Astrocyte of the hippocampus (primary cell): ENCODE data around the gene EYA2.

Experiments used
- DNase-seq: peaks from one replicate; pipeline ENCODE4 v3.0.0; 2011; ENCODE audit warnings: low read depth, low spot score

Gene EYA2

DNA sequence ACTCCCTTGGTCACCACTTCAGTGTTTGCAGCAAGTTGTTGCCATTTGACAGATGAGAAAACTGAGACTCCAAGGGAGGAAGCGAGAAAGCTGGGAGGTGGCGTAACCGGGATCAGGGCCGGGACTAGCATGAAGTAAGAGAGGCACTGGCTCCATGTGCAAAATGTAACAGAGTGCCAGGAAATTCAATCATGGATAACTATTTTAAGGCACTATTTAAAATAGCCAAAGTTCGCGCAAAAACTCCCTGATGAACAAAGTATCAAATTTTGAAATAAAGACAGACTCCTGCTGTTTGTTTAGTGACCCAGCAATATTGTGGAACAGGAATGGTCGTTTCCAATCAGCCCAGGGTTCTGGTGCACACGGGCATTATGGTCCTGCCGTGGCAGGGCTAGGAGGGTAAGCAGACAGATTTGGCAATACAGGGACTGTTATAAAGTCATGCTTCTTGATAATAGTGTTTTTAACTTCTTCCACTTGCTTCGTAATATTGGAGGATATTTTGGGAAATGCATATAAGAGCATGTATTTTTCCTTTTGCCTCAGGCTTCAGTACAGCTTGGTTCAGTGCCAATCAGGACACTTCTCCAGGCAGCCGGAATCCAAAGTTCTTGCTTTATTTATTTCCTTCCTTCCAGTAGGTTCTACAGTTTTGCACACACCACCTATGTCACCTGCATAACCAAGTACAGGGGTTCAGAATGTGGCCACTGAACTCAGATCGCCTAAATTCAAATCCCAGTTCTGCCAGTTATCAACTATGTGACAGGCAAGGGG lies 141.6 kb downstream of the EYA2 start:
- no peak for DNase-seq

DNA sequence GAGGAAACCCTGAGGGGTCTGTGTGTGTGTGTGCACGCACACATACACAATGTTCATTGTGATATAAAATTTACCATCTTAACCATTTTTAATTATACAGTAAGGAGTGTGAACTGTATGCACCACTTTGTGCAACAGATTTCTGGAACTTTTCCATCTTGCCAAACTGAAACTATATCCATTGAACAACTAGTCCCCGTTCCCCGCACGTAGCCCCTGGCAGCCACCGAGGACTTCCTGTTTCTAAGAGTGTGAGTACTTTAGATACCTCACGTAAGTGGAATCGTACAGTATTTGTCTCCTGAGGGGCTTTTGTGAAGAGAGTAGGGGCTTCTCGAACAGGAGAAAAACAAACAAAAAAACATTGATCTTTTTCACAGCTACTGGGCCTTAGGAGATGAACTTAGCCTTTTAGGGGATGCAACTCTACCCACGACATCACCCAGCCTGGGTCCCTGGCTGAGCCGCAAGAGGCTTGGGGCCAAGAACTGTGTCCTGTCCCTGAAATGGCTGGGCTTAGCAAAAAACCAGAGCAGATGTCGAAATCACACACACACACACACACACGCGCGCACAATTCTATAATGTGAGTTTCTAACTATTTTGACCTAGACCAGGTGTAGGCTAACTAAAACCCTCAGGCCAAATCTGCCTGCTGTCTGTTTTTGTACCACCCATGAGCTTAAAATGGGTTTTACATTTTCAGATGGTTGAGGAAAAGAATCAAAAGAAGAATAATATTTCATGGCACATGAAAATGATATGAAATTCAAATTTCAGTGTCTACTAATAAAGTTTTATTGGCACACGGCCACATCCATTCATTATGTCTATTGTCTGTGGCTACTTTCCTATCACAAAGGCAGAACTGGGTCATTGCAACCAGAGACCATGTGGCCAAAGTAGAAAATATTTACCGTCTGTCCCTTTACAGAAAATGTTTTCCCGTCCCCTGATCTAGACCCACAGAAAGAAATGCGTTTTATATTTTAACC lies 144.2 kb downstream of the EYA2 start:
- no peak for DNase-seq

DNA sequence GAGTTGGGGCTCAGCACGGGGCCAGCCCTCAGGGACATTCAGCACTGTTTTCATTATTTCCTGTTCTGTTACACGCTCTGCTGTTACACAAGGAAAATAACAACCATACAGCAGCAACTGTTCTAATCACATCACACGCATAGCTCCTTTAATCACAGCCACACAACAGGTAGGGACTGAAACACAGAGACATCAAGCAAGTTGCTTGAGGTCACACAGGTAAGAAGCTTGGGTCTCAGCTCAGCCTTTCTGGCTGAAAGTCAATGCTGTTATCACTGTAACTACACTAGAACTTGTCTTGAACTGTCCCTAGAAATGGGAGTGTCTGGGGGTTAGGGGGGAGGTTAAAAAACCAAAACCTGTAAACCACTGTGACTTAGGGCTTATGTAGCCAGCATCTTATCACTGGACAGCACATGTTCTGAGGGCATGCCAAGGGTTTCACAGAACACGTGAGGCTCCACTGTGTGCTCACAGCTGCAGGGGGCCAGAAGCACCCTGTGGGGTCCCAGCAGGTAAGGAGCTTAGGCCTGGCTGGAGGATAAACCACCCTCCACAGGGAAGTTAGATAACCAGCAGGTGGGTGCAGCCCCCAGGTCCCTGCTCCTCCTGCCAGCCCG lies 146.0 kb downstream of the EYA2 start:
- DNase-seq: no peak

DNA sequence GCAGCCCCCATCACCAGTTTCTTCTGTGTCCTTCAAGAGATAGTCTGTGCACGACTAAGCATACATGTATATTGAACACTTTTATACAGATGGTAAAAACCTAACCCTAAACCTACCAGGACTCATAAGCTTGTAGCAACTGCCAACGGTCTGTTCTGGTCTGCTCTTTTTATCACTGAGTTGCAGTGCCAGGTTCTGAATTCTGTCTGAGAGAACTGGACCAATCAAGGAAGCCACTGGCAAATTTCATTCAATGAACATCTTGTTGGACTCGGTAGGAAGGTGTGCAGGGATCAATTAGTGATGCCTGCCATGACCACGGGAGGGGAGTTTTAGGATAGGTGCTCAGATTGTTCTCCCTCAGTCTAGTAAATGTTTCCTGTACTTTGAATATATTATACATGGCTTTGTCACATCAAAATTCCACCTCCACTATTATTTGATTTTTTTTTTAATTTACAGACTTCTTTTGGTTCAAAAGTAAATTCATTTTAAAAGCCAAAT lies 146.8 kb downstream of the EYA2 start:
- no peak for DNase-seq

DNA sequence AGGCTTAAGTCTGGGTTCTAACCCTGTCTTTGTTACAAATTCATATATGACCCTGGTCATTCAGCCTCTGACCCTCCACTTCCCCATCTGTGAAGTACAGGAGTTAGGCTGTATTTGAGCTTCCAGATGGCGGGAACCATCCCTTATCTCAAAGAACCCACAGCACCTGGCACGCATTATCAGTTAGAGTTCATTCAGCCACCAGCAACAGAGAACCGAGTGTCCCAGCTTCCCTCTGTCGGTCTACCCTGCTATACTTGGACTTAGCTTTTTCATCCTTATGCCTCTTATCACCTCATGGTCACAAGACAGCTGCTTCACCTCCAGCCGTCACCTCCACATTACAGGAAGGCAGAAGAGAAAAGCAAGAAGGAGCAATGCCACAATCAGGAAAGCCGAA lies 147.8 kb downstream of the EYA2 start:
- no peak for DNase-seq

DNA sequence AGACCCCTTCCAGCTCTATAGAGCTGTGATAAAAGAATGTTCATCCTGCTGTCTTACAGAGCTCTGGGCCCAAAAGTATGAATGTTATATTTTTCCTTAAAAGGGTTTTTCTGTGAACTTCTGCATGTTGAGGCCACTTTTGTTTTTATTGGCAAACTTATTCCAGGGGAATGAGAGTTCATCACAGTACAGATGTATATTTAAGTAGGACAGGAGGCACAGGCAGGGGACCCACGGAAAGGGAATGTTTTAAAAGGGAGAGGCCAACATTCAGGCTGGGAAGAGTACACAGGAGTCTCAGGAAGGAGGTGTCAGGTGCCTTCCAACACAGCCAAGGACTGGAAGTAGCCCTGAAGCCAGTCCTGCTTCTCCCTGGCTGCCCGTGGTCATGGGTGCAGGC lies 148.4 kb downstream of the EYA2 start:
- no peak for DNase-seq

DNA sequence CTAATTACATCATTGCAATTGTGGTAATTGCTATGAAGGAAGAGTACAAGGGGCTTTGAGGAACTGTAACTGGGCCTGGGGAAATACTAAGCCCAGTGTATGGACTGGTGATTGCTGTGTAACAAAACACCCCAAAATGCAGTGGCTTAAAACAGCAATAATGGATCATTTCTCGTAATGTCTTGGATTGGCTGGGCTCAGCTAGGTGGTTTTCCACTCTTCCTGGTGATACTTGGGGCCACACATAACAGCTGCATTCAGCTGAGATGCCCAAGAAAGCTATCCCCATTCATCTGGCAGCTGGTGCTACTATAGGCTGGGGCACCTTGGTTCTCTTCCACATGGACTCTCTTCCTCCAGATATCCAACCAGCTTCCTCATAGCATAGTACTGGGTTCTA lies 150.3 kb downstream of the EYA2 start:
- DNase-seq: no peak

DNA sequence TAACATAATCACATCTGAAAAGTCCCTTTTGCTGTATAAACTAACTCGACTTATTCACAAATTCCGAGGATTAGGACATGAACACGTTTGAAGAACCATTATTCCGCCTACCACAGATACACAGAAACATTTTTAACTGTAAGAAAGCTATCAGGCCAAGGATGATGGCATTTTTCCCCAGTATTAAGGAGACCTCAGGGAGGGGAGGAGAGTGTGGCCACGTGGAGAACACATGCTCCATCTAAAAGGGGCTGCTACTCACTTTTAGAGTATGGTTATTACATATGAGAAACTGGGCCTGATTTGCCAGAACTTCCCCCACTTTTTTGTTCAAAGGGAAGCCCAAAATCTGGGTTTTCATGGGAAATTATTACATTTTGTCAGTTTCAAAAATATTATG lies 153.4 kb downstream of the EYA2 start:
- DNase-seq: no peak

DNA sequence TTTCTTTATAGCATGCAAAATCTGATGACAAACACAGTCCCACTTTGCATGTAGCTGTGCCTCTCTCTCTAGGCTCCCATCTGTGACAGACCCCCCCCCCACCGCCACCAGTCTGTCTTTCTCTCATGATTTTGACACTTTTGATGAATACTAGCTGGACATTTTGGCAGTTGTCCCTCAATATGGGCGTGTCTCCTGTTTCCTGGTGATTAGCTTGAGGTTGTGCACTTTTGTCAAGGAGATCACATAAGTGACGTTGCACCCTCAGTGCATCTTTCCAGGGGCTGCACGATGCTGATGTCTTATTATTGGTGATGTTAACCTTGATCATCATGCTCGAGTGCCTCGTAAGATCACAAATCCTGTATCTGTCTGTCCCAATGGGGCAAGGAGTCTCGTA lies 155.1 kb downstream of the EYA2 start:
- DNase-seq: no peak

DNA sequence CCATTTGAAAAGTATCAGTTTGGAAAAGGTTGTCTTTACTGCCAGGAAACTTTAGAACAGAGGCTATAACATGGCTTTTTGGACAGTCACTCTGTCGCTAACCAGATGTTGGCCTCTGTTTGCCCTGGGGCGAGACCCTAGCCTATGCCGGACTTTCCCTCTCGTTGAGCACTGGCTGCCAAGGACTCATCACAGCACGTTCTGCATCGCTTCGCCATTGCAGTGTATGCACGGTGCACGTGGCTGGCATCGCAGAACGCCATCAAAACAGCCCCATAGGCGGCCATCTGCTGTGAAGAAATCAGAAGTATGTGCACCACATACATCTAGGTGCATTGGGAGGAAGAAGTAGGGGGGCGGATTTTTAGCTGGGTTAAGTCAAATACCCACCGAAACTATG lies 156.4 kb downstream of the EYA2 start:
- DNase-seq: no peak

DNA sequence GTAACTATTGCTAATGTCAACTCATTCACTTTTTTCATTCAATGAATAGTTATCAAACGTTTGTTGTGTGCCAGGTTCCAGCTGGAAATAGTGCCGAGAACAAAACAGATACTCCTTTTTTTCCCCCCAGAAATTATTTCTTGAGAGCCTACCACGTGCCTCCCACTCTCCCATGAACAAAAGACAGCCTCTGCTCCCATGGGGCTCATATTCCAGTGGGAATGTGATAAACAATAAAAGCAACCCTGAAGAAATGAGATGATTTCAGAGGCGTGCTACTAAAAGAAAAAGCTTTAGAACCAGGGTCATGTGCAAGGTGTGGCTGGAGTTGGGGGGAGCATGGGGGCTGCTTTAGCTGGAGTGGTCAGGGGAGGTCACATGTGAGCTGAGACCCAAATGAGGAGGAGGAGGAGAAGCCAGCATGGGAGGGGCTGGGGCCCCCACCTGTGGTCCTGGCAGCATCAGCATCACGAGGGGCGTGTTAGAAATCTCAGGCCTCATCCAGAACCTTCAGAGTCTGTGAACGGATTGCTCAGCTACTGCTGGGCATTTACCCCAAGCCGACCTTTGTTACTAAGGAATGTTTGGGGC lies 157.4 kb downstream of the EYA2 start:
- no peak for DNase-seq

DNA sequence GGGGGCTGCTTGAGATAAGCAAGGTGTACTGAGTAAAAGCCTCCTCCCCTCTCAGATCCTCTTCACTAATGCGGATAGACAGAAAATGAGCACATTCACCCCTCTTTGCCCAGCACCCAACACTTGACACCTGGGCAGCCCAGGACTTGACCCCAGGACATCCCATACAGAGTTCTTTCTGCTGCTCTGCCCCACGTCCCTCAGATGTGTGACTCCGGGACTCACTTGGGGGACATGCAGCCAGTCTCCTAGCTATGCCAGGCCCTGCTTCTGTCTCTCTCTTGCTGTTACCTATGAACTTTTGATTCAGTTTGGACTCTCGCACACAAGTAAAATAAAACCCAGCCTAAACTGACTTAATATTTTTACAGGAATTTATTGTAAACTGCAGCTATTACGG lies 159.9 kb downstream of the EYA2 start:
- no peak for DNase-seq

DNA sequence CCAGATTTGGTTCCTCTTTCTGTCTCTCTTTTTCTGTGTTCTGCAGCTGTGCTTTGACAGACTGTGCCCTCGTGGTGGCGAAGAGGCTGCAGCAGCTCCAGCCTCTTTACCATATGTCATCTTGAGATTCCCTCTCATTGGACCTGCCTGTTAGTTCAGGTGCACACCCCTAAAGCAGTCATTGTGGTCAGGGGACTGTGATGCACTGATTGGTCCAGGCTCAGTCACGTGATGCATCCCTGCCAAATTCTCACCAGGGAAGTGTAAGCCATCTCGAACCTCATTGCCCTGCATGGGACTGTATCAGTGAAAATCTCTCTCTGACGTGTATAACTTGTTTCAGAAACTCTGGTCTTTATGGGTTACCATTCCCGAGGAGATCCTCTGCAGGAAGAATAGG lies 160.3 kb downstream of the EYA2 start:
- no peak for DNase-seq

DNA sequence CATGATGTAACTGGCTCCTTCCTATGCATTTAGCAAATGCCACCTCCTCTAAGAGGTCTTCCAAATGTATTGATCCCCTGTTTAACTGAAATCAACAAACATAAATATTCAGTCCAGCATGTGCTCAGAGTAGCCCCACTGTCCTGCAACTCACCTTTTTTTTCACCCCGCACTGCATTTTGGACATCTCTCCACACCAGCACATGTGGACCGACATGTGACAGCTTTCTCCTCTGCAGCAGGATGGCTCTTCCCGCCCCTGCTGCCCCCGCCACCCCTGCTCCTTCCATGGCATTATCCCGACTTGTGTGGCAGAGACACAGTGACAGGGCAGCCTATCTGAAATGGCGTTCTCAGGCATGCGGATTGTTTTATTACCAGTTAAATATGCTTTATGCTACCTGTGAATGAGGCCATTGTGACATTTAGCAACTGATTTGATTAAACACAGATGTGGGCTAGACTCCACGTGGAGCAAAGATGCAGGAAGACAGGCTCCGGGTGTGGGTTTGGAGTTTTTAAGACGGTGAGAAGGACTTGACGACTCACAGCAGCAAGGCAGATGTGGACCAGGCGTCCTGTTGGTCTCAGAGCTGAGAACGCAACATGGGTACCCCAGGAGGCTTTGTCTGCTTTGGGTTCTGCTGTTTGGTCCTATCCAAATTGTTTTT lies 161.2 kb downstream of the EYA2 start:
- DNase-seq: no peak

DNA sequence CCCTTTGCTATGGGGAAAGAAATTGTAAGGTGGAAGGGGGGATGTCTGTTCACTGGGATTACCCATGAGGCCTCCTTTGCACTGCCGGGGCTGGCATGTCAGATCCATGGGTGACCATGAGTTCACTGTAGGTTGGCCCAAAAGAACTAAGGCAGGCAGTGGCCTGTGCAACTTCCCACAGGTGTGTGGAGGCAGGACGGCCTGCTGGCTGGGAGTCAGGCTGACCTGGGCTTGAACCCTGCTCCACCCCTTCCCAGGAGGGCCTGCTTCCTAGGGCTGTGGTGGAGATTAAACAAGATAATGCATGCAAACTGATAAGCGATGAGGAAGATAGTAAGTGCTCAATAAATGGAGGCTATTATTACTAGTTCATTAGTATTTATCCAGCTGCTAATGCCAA lies 163.0 kb downstream of the EYA2 start:
- DNase-seq: no peak

DNA sequence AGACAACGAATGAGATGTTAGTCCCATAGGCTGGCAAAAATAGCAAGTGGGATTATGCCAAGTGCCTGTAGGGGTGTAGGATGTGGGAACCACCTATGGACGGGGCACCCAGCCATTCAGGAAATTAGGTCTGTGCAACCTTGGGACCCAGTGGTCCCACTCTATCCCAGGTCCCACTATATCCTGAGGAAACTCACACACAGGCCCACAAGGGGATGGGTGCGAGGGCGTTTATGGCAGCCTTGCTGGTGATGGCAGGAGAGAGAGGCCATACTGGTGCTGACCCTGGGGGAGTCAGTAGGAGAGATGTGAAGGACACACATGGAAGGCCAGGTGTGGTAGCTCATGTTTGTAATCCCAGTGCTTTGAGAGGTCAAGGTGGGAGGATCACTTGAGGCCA lies 163.6 kb downstream of the EYA2 start:
- DNase-seq: no peak

DNA sequence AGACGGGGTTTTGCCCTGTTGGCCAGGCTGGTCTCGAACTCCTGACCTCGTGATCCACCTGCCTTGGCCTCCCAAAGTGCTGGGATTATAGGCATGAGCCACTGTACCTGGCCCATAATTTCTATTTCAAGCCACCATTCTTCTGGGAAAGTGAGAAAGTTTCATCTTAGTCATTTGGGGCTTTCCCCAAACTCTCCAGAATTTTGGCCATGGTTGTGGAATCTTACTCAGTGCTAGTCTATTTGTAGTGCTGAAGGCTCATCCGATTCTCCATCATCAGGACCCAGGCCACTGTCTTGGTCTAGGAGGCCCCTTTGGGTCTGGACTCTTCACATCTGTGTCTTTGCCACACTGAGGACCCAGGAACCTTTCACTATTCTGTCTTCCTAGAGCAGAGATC lies 164.9 kb downstream of the EYA2 start:
- no peak for DNase-seq

DNA sequence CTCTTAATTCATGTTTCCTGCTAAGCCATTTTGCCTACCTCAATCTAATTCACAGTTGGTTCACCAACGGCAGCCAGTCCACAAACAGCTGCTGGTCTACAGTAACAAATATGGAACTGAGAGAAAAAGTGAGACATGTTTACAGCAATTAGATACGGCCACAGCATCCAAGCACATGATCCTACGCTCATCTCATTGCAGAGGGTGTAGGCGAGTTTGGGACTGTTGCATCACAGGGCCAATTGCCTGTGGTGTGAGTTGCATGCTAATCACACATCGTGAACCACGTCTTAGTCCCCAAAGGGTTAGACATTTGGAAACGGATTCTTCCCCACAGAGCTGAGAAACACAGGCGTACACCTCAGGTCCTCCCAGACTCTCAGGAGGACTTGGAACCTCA lies 166.9 kb downstream of the EYA2 start:
- no peak for DNase-seq

DNA sequence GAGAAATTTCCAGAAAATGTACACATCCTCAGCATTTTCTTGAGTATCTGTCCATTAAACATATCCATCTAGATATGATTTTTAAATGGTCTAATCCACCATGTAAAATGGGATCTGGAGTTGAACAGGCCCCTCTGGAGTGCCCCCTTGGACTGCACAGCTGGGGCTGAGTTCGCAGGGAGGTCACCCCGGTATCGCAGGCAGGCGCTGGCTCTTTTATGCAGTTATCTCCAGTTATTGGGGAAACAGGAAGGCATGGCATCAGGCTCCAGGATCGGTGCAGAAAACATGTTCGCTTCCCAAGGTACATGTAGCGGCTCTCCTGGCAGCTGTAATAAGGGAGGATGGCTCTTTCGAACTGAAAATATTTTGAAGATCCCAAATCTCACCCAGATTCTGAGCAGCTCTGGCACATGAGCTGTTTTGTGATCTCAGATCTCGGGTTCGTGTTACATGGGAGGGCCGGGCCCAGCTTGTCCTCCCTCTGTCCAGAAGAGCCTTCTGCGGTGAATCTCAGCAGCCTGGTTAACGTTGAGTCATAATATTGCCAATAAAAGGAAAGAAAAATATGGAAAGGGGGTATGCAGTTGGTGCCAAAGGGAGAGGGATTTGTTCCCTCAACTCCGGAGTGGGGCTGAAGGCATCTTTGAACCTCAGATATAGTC lies 167.7 kb downstream of the EYA2 start:
- no peak for DNase-seq

DNA sequence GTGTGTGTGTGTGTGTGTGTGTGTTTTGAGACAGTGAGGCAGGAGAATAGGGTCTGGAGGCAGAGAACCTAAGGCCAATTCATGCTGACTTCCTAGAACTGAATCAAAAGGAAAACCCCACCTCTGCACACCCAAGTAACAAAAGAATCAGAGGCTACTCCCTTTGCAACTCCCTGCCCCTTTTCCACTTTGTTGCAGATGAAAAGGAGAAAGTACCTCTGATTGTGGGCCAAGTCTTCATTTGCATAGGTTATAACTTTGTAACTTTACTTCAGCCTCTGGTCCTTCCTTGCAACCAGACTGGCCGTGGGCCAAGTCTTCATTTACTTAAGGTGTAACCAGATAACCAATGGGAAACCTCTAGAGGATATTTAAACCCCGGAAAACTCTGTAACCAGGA lies 168.8 kb downstream of the EYA2 start:
- no peak for DNase-seq

DNA sequence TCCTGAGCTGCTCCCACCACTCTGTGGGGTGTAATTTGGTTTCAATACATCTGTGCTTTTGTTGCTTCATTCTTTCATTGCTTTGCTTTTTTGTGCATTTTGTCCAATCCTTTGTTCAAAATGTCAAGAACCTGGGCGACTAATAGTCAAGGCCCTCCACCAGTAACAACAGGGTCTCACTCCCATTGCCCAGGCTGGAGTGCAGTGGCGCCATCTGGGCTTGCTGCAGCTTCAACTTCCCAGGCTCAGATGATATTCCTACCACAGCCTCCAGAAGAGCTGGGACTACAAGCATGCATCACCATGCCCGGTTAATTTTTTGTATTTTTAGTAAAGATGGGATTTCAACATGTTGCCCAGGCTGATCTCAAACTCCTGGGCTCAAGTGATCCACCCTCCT lies 169.2 kb downstream of the EYA2 start:
- no peak for DNase-seq
